ENCODE results near the gene HMGN1.

- peak in 1 of 6 experiments; percentile 24 for TF ChIP-seq CTCF (IDR thresholded peaks at IDR 0.05)
- no peak for TF ChIP-seq POLR2A (IDR thresholded peaks at IDR 0.05)
These were observed 1.5 kb upstream of the HMGN1 start for GRCh38 chr21:39350094-39351005.

All from Peyer's patch (tissue), 4 donors.